GM12878 (cell line): ENCODE data around the gene SORCS2. TPM values are rescaled to one million over a fixed set of nuclear protein-coding genes. Genes with fewer than 3 reads are reported as not detected.

Experiments used
- ASH2L ChIP-seq: fragments of 300-600, 200-600 bp; sonication (generic); IDR thresholded peaks from 2 replicates; pipeline ENCODE4 v1.6.1; 2017; ENCODE audit warnings: low read depth, mild to moderate bottlenecking, borderline replicate concordance
- CHD4 ChIP-seq: fragments of 200-600 bp; sonication (generic); IDR thresholded peaks from 2 replicates; pipeline ENCODE4 v1.6.1; 2016; ENCODE audit warnings: mild to moderate bottlenecking
- E4F1 ChIP-seq: fragments of 450-650 bp; IDR thresholded peaks from 2 replicates; pipeline ENCODE4 v1.6.1; 2018; ENCODE audit warnings: borderline replicate concordance, mild to moderate bottlenecking; ENCODE audit not compliant: partially characterized antibody
- HDAC6 ChIP-seq: fragments of 200-600 bp; sonication (generic); IDR thresholded peaks from one replicate; pipeline ENCODE4 v1.8.0; 2017; ENCODE audit warnings: antibody characterized with exemption; ENCODE audit not compliant: unreplicated experiment
- PBX3 ChIP-seq: IDR thresholded peaks from 2 replicates; pipeline ENCODE4 v1.6.1; 2011; ENCODE audit warnings: mild to moderate bottlenecking, low read depth, low read length, moderate library complexity; ENCODE audit not compliant: insufficient replicate concordance
- RFX5 ChIP-seq: IDR thresholded peaks from 2 replicates; pipeline ENCODE4 v1.6.1; 2011; ENCODE audit warnings: low read depth, low read length, improper control_type of control experiment
- SMAD1 ChIP-seq: fragments of 450-650 bp; IDR thresholded peaks from 2 replicates; pipeline ENCODE4 v1.6.1; 2018; ENCODE audit warnings: mild to moderate bottlenecking, low read depth; ENCODE audit not compliant: partially characterized antibody
- TCF3 ChIP-seq: IDR thresholded peaks from 2 replicates; pipeline ENCODE4 v1.6.1; 2012; ENCODE audit warnings: low read depth, mild to moderate bottlenecking, low read length, borderline replicate concordance; ENCODE audit not compliant: insufficient read depth
- TCF7 ChIP-seq: IDR thresholded peaks from 2 replicates; pipeline ENCODE4 v1.6.1; 2014; ENCODE audit warnings: antibody characterized with exemption, borderline replicate concordance
- ZBTB33 ChIP-seq: fragments of 450-650 bp; IDR thresholded peaks from 2 replicates; pipeline ENCODE4 v1.6.1; 2017; ENCODE audit warnings: mild to moderate bottlenecking
- polyA plus RNA-seq, 11 experiments: library from polyadenylated mRNA; depleted of rRNA in 4 of 11; unstranded in 6 of 11; stranded (reverse) in 5 of 11; fragments of >200 nt; fragmentation: Nextera tagmentation in 4 of 11; fragmentation: Illumina TruSeq in 1 of 11; extraction: Ambion mirVana in 4 of 11; extraction: Trizol in 1 of 11; gene quantifications; 1 replicate in 1 of 11; 2 replicates in 10 of 11; pipeline versions ENCODE4 v1.2.1 to v1.2.3, GENCODE V29; 2011 to 2016; ENCODE audit warnings: inconsistent platforms in 2 of 11, missing spikeins in 2 of 11, low read depth in 1 of 11
- total RNA-seq, 4 experiments: library from RNA; depleted of rRNA in 3 of 4; stranded (reverse); fragments of >200 nt in 3 of 4; fragmentation: Illumina TruSeq in 1 of 4; extraction: Trizol in 1 of 4; gene quantifications; 2 replicates each; pipeline versions ENCODE4 v1.2.1 to v1.2.3, GENCODE V29; 2013 to 2021

SORCS2 gene
- total and polyA plus RNA-seq, 10 of the 15 experiments (the other 5 are each of a cell fraction or from before 2014, with no cell fraction given), result 0.01 to 0.15 (median 0.05) TPM; not detected in 5

GRCh38 chr4:7235030-7235380 lies 42.7 kb downstream of the SORCS2 start (continued):
- TF ChIP-seq CHD4, result no peak
- no peak for TF ChIP-seq TCF7
- TF ChIP-seq ASH2L, result no peak
- TF ChIP-seq PBX3, result no peak
- no peak for TF ChIP-seq HDAC6
- TF ChIP-seq SMAD1, result no peak
- no peak for TF ChIP-seq RFX5
- no peak for TF ChIP-seq ZBTB33
- TF ChIP-seq E4F1, result no peak
- no peak for TF ChIP-seq TCF3
